ENCODE data around the gene NUDT8.

DNA sequence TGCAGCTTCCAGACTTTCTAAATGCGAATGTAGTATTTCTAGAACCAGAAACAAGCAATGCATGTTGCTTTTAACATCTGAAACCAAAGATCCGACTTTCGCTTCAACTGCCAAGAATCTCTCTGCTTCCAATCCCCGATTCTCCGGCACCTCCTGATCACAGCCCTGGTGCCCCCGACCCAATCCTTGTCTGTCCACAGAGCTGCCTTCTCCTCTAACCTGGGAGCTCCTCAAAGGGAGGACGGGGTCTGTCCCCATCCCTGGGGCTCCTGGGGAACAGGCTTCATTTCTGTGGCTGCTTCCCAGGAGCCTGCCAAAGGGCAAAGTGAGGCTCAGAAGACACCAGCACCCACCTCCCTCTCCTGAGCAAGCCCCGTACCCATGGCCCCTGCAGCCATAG, 44.2 kb upstream of the NUDT8 start:
- TF ChIP-seq ZNF586 (CRISPR knock-in tag; conservative IDR thresholded peaks at IDR 0.05) (no peak), SMAD2 (IDR thresholded peaks at IDR 0.05; ENCODE audit: low read depth, low read length) (no peak), POLR2AphosphoS5 (IDR thresholded peaks at IDR 0.05; ENCODE audit: control insufficient read depth, insufficient read depth, low read depth, low read length) (no peak), CHD4 (IDR thresholded peaks at IDR 0.05; ENCODE audit: insufficient read depth, insufficient replicate concordance, low read depth, low read length, poor library complexity, severe bottlenecking) (no peak), ETV5 (CRISPR knock-in tag; IDR thresholded peaks at IDR 0.05; ENCODE audit: low read depth) (no peak), CREM (IDR thresholded peaks at IDR 0.05; ENCODE audit: low read depth) (no peak), ZBTB33 (CRISPR knock-in tag; IDR thresholded peaks at IDR 0.05) (no peak), ZBTB2 (IDR thresholded peaks at IDR 0.05) (no peak), IRF1 (CRISPR knock-in tag; IDR thresholded peaks at IDR 0.05; ENCODE audit: borderline replicate concordance) (no peak)
- TF ChIP-seq, protein P1, sequence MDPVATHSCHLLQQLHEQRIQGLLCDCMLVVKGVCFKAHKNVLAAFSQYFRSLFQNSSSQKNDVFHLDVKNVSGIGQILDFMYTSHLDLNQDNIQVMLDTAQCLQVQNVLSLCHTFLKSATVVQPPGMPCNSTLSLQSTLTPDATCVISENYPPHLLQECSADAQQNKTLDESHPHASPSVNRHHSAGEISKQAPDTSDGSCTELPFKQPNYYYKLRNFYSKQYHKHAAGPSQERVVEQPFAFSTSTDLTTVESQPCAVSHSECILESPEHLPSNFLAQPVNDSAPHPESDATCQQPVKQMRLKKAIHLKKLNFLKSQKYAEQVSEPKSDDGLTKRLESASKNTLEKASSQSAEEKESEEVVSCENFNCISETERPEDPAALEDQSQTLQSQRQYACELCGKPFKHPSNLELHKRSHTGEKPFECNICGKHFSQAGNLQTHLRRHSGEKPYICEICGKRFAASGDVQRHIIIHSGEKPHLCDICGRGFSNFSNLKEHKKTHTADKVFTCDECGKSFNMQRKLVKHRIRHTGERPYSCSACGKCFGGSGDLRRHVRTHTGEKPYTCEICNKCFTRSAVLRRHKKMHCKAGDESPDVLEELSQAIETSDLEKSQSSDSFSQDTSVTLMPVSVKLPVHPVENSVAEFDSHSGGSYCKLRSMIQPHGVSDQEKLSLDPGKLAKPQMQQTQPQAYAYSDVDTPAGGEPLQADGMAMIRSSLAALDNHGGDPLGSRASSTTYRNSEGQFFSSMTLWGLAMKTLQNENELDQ (CRISPR knock-in tag; IDR thresholded peaks at IDR 0.05; ENCODE audit: borderline replicate concordance): no peak

Data from K562 (cell line).